NCI-H187 (cell line): ENCODE measurements around the gene ADGRA1.

ENCODE experiments used
- DNase-seq, 2 experiments: peaks; one replicate each; lab custom pipeline; 2025; lab: John Stamatoyannopoulos, UW

ADGRA1 gene

GRCh38 chr10:133180192-133180964, 92.7 kb downstream of the ADGRA1 start:
- no peak for DNase-seq

DNA sequence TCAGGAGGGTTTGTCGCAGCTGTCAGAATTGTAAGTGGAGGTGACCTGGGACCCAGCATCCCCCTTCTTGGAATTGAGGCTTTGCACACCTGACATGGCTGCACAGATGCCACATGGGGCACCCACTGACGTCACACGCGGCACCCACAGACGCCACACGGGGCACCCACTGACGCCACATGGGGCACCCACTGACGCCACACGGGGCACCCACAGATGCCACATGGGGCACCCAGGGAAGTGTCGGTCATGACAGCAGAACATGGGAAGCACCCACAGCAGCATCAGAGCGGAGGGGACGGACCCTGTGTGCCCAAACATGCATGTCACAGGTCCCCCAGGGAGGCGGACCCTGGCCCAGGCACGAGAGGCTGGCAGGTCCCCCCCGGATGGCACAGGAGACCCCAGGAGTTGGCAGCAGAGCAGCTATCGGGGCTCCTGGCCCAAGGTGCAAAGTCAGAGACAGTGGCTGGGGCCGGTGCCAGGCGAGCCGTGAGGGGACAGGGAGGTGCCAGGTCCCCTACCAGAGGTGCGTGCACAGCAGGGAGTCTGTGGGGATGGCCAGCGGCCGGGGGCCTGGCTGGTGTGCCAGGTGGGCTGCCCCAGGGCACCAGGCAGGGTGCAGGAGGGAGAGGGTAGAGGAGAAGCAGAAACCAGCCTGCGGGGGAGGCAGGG, 93.4 kb downstream of the ADGRA1 start:
- no peak for DNase-seq
